Mesothelial cell of epicardium (in vitro differentiated cells): Measurements from ENCODE around the gene KLC3. TPM values are rescaled to one million over a fixed set of nuclear protein-coding genes. Genes with fewer than 3 reads are reported as not detected.

Experiments
- DNase-seq, 2 experiments: peaks; one replicate each; pipeline ENCODE4 v3.0.0; 2021; ENCODE audit warnings: low spot score in 2 of 2; ENCODE audit not compliant: unreplicated experiment in 2 of 2
- H3K27ac Mint-ChIP-seq: 2 replicates; pipeline ENCODE4 v1.8.0; 2021; ENCODE audit warnings: mixed read lengths
- H3K27me3 Mint-ChIP-seq: 2 replicates; pipeline ENCODE4 v1.8.0; 2021; ENCODE audit warnings: low read depth, mixed read lengths
- H3K36me3 Mint-ChIP-seq: 2 replicates; pipeline ENCODE4 v1.8.0; 2021; ENCODE audit warnings: mixed read lengths
- H3K4me1 Mint-ChIP-seq: 2 replicates; pipeline ENCODE4 v1.8.0; 2021; ENCODE audit warnings: mixed read lengths
- H3K4me3 Mint-ChIP-seq: 2 replicates; pipeline ENCODE4 v1.8.0; 2021; ENCODE audit warnings: mild to moderate bottlenecking, moderate library complexity, mixed read lengths
- H3K9me3 Mint-ChIP-seq: 2 replicates; pipeline ENCODE4 v1.8.0; 2021; ENCODE audit warnings: mixed read lengths
- CTCF ChIP-seq: fragments of 200-600 bp; sonication (generic); IDR thresholded peaks from one replicate; pipeline ENCODE4 v1.5.0; 2021; ENCODE audit warnings: antibody characterized with exemption; ENCODE audit not compliant: unreplicated experiment
- total RNA-seq: library from RNA; stranded (reverse); gene quantifications from 3 replicates; pipeline ENCODE4 v1.2.1, GENCODE V29; 2021

Gene KLC3
- total RNA-seq, 1 donor from 2014 or later = 6.9 TPM

- H3K4me1 Mint-ChIP-seq = no peaks in the 10 kb centered on the region
- no peaks in the 10 kb centered on the region for H3K9me3 Mint-ChIP-seq
- no peak overlapping the region for H3K4me3 Mint-ChIP-seq
Measured at GRCh38 chr19:45354241-45354842, 13.8 kb downstream of the KLC3 start.

GRCh38 chr19:45355402-45355801 is 14.9 kb downstream of the KLC3 start:
- Mint-ChIP-seq H3K27ac (no peak overlapping the region), H3K9me3 (no peaks in the 10 kb centered on the region)

More at GRCh38 chr19:45354241-45354842, 13.8 kb downstream of the KLC3 start:
- TF ChIP-seq CTCF = no peak
- Mint-ChIP-seq H3K36me3 (peaks cover 33% of the 10 kb centered on the region), H3K27ac (no peak overlapping the region), H3K27me3 (no peaks in the 10 kb centered on the region)
- no peak for DNase-seq

GRCh38 chr19:45355910-45356309 is 15.4 kb downstream of the KLC3 start:
- TF ChIP-seq CTCF = no peak
- Mint-ChIP-seq H3K4me3 (no peak overlapping the region), H3K27me3 (no peaks in the 10 kb centered on the region), H3K4me1 (no peaks in the 10 kb centered on the region), H3K9me3 (no peaks in the 10 kb centered on the region), H3K27ac (no peak overlapping the region), H3K36me3 (peaks cover 31% of the 10 kb centered on the region)
- no peak for DNase-seq

More at GRCh38 chr19:45355402-45355801, 14.9 kb downstream of the KLC3 start:
- no peak for DNase-seq
- Mint-ChIP-seq H3K4me1 (no peaks in the 10 kb centered on the region), H3K36me3 (peaks cover 33% of the 10 kb centered on the region), H3K27me3 (no peaks in the 10 kb centered on the region), H3K4me3 (no peak overlapping the region)
- no peak for TF ChIP-seq CTCF

GRCh38 chr19:45356760-45357444 is 16.4 kb downstream of the KLC3 start:
- H3K36me3 Mint-ChIP-seq = peaks cover 40% of the 10 kb centered on the region
- H3K27me3 Mint-ChIP-seq = no peaks in the 10 kb centered on the region
- no peak overlapping the region for H3K27ac Mint-ChIP-seq
- TF ChIP-seq CTCF = no peak
- H3K4me1 Mint-ChIP-seq = no peaks in the 10 kb centered on the region
- H3K9me3 Mint-ChIP-seq = no peaks in the 10 kb centered on the region
- DNase-seq = no peak
- H3K4me3 Mint-ChIP-seq = no peak overlapping the region

GRCh38 chr19:45357445-45357783 is 16.9 kb downstream of the KLC3 start:
- Mint-ChIP-seq H3K27me3 (no peaks in the 10 kb centered on the region), H3K9me3 (no peaks in the 10 kb centered on the region), H3K27ac (no peak overlapping the region), H3K4me3 (no peak overlapping the region), H3K4me1 (no peaks in the 10 kb centered on the region), H3K36me3 (peaks cover 40% of the 10 kb centered on the region)
- no peak for DNase-seq
- TF ChIP-seq CTCF = no peak
